Right kidney (tissue), 1 donor: ENCODE data around the gene JAM3.
A peak's percentile ranks its signal among the peaks of the same experiment; 100 is the strongest.

Experiments
- DNase-seq: peaks from one replicate; pipeline ENCODE4 v3.0.0-alpha.2; 2016

The JAM3 gene

DNA sequence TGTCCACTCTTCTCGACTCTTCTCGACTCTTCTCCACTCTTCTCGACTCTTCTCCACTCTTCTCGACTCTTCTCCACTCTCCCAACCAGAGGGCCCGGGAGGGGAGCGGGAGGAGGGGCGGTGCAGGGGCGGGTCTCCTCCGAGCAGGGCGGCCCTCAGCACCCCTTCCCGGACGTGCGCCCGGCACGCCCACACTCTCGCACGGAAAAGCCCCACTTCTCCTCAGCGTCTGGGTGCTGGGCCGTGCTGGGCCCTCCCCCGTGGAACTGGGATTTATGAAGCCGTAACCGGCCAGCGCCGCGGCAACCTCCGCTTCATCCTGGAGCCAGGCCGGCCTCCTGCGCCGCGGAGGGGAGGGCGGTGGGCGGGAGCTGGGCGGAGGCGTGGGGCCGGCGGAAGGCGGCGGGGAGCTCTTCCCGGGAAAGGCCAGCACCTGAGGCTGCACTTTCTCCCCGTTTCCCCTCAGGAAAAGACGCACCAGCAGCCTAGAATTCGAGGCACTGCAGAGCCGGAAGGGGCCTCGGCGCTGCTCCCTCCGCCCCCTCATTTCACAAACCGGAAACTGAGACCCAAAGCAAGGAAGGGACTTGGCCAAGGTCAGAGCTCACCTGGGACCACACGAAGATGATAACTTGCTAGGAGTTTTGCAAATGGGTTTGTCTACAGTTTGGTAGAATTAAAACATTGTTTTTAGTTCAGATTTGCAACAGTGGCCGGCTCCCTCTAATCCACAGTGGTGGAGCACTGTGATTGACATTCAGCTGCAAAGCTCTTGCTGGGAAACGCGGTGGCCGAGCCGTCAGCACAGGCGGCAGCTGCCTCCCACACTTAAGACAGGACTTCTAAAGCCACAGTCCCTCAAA is 31.6 kb upstream of the JAM3 start:
- DNase-seq: peak; percentile 88

DNA sequence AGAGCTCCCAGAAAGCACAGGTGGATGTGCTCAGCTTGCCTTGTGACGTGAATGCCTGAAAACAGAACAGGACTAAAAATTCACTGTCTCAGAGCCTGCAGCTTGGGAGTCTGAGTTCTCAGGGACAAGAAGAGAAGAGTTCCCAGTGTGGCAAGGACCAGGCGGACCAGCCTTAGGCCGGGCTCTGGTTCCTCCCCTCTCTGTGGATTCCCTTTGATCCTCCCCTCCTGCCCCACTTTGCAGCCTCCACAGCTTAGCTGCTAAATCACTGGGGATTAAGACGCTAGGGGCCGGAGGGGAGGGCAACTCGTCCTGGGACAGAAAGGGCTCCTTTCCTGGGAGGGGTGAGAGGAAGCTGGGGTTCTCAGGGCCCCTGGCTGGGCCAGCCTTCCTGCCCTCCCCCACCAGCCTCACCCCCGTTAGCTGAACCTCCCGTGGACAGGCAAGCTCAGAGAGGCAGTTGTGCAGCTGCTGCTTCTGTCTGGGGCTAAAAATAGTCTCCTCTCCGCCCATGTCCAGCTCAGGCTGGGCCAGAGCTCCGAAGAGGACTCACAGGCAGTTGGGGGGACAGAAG is 29.9 kb upstream of the JAM3 start:
- no peak for DNase-seq

DNA sequence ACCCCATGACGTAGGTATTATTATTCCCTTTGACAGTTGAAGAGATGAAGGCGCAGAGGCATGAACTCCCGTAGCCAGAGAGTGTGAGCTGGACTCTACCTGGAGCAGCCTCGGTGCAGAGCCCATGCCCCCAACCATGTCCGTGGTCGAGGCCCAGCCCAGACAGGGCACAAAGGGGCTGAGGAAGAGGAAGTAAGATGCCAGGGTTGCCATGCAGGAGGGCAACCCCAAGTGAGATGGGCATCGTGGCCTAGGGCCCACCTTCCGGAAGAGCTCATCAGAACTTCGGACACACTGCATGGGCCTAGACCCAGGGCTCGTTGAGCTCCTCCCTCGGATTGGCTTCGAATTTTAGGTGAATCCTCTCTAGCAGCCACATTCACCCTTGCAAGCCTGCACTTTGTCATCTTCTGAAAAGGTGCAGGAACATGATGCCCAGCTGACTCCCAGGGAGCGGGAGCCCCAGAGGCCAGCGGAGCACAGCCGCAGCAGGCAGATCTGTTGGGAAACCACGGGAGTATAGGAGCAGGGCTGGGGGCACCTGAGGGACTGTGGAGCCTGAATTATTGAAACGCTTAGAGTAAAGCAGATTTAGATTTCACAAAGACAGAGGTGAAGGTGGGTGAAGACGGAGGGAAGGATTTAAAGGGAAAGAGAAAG is 29.0 kb upstream of the JAM3 start:
- DNase-seq: no peak

DNA sequence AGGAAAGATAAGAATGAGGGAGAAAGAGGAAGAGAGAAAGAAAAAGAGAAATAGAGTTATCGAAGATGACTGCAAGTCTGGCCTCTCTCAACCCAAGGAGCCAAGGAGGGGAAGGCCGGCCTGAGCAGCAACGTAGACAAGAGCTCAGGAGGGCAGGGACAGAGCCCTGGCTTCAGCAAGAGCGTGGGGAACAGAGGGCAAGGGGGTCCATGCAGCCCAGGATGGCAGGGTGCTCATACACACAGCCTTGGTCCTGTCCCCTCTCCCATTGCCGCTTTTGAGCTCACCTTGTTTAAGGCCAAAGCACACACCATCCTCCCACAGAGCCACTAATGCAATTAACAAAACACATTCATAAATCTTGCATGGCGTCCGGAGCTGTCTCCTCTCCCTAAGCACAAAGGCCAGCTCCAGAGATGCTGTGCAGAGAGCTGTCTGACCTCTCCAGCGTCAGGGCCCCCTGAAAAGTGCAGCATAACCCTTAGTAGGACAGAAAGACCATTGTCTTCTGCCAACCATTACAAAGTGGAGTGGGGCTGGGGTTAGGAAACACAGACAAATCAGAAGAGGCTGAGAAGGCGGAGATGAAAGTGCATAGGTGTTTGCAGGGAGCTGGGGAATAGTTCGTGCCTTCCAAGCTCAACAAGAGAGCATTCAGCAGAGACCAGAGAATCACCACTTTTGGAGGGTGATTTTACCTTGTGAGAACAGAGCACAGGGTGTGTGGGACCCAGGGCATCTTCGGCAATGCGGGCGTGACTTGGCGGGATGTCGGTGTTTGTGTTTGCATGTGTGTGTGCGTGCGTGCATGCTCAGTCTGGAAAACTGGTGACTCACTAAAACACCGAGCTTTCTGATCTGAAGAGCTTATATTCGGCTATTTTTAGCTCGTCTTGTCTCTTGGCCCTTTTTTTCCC is 28.2 kb upstream of the JAM3 start:
- no peak for DNase-seq

DNA sequence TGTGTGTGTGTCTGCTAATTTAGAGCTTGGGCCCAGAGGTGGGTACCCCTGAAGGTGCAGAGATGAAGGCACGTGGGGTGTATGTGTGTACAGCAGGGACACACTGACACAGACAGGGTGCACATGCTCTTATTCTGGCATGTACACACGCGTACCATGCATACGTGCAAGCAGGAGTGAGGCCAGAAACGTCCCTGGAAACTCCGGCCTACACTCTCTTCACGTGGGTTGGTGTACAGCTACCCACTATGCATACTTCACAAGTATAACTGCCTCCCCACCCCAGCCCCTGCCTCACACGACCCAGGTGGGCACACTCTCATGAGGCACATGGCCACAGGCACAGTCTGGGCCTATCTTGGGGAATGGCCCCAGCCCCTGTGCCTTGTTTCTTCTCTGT is 27.5 kb upstream of the JAM3 start:
- no peak for DNase-seq

DNA sequence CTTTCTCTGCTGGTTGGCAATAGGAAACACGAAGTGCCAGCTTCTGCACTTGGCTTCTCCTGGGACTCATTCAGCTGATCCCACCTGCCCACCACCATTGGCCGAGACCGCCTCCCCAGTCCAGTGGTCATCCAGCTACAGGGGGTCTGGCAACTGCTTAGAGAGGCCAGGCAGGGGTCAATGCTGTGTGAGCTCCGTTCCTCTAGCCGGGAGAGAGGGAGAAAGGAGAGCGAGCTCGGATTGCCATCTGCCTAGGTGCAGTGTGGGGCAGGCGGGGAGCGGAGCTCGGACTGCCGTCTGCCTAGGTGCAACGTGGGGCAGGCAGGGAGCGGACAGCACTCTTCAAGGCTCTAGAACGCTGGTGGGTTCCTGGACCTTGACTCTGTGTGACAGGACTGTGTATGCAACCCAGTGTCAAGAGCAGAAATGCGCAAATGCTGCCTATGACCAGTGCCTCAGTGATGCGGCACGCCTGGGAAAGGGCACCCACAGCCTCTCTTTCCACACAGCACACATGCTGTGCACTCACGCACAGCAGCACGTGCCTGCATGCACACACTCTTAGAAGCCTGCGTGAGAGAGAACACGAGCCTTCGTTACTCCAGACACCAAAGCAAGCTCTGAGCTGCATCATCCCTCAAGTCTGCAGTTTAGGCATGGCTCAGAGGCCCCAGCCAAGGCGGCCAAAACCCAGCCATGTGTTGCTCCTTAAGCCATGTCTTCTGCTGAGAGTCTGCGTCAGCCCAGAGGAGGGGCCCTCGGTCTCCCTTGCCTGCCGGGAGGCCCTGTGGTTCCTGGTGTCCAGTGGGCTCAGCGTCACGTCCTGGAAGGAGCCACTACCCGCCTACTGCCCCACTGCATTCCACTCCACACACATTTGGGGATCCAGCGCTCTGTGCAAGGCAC is 26.8 kb upstream of the JAM3 start:
- no peak for DNase-seq

DNA sequence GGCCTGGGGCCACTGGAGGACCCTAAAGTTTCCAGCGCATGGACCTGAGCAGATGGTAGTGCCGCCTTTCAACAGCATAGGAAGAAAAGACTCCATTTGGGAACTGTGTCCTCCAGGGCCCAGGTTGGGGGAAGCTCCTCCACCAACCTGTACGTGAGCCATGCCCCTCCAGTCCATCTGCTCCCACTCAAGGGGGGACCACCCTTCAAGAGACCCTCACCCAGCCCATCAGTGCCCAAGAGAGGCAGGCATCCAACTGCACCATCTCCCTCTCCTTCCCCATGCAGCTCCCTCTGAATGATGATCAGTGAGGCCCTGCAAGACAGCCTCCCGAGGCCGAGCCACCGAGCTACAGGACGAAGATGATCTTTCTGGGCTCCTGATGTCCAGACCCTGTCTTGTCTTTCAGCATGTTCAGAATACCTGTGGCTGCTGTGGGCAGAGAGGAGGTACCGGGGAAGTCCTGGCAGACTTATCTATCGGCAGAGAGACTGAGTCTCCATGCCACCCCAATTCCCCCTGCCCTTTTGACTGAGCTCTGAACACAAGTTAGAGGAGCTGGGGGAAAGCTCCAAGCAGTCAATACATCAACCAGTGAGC is 25.0 kb upstream of the JAM3 start:
- DNase-seq: no peak

DNA sequence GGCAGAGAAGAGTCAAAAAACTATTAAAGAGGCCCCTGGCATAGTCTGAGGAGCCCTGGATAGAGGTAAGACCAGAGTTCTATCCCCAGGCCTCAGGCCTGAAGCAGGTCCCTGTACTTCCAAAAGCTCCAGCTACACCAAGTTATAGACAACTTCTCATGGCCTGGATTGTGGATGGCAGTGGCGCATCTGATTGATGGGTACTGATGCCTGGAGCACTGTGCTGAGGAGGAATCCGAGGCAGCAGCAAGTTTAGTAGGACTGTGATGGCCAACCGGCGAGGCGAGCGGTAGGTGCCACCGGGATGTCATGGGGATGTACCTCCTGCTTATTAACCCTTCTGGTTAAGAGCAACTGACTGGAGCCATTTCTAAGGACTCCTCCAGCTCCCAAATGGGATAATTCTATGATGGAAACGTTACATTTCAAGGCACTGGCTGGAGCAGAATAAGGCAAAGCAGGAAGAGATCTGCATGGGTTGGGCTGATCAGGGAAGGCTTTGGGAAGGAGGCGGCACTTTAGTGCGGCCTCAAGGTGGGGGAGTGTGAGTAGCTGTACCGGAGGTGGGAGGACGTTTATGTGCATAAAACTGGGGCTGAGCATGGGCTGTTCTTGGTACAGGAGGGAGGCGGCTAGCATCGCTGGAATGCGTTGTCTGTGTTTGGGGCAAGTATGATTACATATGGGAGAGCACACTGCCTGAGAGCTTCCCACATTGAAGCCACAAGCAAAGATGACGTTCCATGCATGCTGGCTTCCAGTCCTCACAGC is 24.2 kb upstream of the JAM3 start:
- DNase-seq: no peak

DNA sequence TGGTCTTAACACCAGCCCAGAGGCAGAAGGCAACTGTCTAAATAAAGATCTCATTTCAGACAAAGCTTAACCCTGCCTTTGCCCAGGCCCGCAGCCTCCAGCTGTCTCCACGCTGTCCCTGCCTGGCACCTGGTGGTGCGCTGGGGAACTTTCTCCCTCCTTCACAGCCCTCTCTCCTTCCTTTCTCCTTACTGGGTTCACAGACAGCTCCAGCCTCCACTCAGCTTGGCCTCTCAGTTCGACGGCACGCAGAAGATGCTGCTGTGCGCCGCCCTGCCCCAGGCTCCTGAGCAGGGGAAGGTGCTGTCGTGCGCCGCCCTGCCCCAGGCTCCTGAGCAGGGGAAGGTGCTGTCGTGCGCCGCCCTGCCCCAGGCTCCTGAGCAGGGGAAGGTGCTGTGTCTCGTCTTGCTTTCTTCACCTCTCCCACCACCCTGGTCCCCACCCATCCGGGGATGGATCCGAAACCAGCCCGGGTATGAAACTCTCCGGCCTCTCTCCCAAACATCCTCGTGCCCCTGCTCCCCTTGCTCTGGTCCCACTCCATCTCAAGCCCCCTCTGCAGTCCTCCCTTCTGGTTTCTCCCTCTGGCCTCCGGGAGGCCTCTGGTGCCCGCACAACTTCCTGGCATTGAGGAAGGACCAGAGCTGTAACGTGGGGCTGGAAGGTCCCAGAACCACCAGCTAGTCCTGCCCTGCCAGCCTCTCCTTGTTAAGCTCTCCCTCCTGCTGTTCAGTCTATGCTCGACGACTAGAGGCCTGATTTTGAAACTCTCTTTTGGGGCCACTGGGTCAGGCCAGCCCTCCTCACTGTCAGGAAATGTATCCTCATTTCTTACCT is 22.9 kb upstream of the JAM3 start:
- DNase-seq: no peak

DNA sequence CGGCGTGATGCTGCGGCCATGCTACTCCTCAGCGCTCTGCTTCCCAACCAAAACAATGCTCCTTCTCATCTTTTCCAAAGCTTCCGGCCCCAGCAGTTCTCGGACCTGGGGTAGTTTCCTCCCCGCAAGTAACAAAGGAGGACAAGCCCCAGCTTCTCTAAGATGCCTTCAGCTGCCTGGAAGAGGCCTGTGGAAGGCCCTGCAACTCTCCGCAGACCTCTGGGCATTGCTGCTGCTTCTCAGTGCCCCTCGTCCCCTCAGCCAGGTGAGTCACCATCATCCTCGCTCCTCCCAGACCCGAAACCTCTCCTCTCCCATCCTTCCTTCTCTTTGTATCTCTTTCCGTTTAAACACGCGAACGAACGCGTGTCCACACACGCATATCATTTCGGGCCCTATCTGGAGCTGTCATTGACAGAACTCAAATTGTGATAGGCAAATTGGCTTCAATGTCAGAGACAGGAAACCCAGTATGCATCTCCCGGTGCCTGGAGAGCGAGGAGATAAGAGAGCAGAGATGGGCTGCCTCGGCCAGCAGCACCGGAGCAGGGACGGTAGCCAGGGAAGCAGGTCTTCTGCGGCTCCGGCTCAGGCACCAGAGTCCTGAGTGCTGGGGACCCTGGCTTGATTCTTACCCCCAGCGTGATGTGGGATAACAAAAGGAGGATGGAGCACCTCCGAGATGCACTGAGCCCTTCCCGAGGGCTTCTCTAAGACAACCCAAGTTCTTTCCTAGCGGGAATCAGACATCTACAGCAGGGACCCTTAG is 22.0 kb upstream of the JAM3 start:
- DNase-seq: no peak

DNA sequence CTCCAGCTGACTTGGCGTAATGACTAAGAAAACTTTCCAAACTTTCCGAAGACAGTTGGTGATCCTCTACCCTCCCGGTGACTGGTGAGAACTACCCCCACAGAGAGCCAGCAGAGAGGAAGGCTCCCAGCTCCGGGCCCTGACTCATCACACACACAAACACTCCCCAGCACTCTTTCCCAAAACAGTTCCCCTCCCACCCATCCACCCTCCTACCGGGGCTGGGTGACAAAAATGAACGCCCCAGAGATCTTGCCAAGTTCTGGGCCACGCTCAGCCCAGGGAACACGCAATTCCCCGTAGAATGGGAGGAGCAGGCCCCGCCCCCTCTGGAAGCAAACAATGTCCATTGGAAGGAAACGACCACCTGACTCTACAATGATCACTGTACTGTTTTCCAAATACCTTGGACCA is 21.3 kb upstream of the JAM3 start:
- DNase-seq: no peak

DNA sequence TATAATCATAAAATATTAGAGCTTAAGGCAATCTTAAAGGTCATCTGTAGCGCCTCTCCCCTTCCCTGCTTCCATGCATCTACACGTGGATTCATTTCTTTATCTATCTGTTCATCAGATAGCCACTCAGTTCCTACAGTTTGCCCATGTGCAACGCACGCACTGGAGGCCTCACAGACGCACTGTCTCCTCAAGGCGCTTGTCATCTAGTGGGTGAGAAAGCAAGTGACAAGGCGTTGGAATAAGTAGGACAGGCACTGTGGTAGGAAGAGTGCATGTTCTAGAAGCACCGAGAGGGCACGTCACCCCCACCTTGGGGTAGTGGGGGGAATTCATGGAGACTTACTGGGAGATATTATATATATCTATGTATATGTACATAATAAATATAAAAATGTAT is 20.8 kb upstream of the JAM3 start:
- DNase-seq: no peak

DNA sequence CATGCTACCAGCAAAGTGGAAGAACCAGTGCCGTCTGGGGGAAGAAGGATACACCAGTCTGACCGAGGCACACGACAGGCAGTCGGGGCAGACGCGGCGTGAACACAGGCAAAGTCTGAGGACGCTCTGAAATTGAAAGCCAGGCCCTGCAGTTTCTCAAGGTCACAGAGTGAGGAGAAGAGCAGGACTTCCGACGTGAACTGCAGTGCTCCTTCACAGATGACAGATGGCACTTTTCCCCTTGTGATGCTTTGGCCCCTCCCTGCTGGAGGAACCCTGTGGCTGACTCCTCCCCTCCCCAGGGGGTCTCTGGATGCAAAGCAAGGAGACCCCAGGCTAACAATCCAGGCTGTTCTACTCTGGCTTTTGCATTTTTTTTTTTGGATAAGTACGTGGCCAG is 19.6 kb upstream of the JAM3 start:
- no peak for DNase-seq

DNA sequence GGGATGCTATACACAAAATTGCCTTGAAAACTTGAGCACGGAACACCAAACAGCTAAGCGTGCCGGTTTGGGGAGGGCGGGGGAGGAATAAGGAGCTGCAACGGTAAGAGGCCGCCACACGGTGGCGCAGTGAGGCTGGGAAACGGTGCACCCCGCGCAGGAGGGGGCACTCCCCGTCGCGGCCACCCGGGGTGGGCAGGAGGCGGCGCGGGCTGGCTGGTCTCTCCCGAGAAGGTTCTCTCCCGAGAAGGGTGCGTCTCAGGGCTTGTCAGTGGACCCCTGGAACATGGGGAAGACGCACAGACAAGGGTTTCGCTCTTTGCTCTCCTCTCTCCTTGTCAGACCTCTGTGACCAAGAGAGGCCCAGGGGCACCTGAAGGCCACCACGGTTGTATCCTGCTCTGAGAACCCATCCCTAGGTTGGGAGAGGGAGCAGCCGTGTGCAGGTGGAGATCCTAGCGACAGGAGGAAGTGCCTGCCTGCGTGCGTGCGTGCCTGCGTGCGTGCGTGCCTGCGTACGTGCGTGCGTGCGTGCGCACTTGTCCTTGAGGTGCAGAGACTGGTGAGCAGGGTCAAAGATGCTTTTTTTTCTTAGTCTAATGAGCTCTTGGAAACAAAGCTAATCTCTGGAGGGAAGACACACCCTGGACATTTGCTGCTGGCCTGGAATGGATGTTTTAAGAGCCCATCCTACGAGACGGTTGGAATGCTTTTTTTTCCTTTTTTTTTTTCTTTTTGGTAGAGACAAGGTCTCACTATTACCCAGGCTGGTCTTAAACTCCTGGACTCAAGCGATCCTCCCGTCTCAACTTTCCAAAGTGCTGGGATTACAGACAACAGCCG is 18.1 kb upstream of the JAM3 start:
- DNase-seq: peak; percentile 80

DNA sequence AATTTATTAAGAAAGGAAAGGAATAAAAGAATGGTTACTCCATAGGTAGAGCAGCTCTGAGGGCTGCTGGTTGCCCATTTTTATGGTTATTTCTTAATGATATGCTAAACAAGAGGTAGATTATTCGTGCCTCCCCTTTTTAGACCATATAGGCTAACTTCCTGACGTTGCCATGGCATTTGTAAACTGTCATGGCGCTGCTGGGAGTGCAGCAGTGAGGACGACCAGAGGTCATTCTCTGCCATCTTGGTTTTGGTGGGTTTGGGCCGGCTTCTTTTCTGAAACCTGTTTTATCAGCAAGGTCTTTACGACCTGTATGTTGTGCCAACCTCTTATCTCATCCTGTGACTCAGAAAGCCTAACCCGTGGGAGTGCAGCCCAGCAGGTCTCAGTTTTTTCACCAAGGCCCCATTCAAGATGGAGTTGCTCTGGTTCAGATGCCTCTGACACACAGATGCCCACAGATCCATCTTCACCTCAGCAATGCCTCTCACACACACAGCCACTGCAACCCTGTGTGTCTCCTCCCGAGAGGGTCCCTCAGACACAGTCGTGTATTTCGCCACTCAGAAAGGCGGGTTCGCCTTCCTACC is 16.4 kb upstream of the JAM3 start:
- no peak for DNase-seq

DNA sequence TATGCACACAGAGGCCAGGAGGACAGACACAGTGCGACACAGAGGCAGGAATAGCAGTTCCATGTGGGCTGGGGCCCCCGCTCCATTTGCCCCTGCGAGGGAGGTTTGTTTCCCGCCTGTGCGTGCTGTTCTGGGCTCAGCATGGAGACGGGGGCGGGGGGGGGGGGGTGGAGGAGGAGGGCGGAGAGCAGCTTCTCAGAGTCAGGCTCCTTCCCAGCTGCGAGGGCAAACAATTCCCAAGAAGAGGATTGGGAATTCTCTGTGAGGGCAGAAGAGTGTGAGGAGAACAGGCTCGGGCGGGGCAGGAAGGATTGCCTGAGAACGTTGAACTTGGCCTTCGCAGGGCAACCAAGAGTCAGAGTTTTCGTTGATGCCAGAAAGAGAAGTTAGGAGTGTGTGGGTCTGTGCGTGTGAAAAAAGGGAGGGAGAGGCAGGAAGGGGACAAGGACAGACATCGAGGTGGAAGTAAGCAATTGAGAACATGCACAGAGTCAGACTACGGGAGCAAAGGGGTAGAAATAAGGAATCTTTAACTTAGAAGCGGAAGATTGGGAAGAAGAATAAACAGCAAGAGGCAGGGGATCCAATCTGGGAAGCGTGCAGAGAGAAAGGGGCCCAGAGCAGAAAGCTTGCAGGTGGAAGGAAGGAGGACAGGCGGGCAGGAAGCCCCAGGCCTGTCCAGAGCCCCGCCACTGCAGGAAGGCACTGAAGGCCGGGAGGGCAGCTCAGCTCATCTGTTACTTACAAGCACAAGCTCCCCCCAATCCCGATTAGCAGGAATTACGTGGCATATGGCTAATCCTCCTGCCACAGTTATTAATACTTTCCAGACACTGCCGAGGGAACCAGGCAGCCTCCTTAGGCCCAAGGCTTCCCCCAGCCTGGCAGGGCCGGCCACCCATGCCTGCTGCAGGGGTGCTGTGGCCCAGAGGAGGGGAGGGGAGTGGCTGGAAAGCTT is 15.6 kb upstream of the JAM3 start:
- DNase-seq: no peak
